Activated CD4-positive, alpha-beta memory T cell treated with anti-CD3 and anti-CD28 coated beads for 36 hours (primary cell): Measurements from ENCODE around the gene PNCK. TPM values are rescaled to one million over a fixed set of nuclear protein-coding genes. Genes with fewer than 3 reads are reported as not detected.

Experiments
- CTCF ChIA-PET: fragments of 350-600 bp; sonication (Branson Sonifier 250); formaldehyde crosslinking; loops from one replicate; lab custom pipeline; 2021; ENCODE audit warnings: antibody characterized with exemption, inconsistent platforms; lab: Charles Lee
- POLR2A ChIA-PET: fragments of 350-600 bp; sonication (Branson Sonifier 250); formaldehyde crosslinking; loops from one replicate; lab custom pipeline; 2021; ENCODE audit warnings: antibody characterized with exemption; lab: Charles Lee
- DNase-seq: peaks from one replicate; pipeline ENCODE4 v3.0.0-alpha.2; 2020
- H3K27ac Mint-ChIP-seq: one replicate; pipeline ENCODE4 v1.8.0; 2021; ENCODE audit warnings: mixed read lengths
- H3K27me3 Mint-ChIP-seq: one replicate; pipeline ENCODE4 v1.8.0; 2021; ENCODE audit warnings: mixed read lengths
- H3K36me3 Mint-ChIP-seq: one replicate; pipeline ENCODE4 v1.8.0; 2021; ENCODE audit warnings: mixed read lengths
- H3K4me1 Mint-ChIP-seq: one replicate; pipeline ENCODE4 v1.8.0; 2021; ENCODE audit warnings: low read depth, mixed read lengths
- H3K4me3 Mint-ChIP-seq: one replicate; pipeline ENCODE4 v1.8.0; 2021; ENCODE audit warnings: mild to moderate bottlenecking, mixed read lengths
- H3K9me3 Mint-ChIP-seq: one replicate; pipeline ENCODE4 v1.8.0; 2021; ENCODE audit warnings: mixed read lengths
- intact Hi-C: fragments of 100-400 bp; cut with micrococcal nuclease; formaldehyde crosslinking; loops from one replicate; pipeline ENCODE4 v1.15.1; 2023
- total RNA-seq, 2 experiments: library from RNA; stranded (reverse); gene quantifications; one replicate each; pipeline ENCODE4 v1.2.3, GENCODE V29; 2021

The PNCK gene
- total RNA-seq, 2 experiments from 2014 or later, result 0.36 TPM; not detected in 1

DNA sequence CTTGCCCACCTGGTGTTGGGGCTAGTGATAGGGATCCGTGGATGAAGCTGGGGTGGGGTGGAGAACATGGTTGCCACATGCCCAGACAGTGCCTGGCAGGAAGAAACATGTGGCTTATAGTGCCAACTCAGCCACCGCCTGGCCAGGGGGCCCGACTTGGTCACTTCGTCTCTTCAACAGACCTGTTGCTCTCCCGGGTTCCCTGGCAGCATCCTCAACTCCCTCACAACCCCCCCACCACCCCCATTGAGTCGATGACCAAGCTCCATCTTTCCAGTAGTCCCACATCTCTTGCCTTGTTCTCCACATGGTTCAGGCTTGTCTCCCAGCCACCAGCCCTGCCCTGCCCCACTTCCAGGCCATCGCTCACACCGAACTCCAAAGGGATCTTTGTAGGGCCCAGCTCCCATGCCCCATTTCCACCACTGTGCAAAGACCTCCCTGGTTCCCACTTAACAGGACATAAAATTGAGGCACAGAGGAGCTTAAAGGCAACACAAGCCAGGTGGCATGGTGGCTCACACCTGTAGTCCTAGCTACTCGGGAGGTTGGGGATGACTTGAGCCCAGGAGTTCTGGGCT lies 7.8 kb downstream of the PNCK start:
- no peaks in the 10 kb centered on the region for H3K9me3 Mint-ChIP-seq
- peaks cover 5% of the 10 kb centered on the region for H3K4me1 Mint-ChIP-seq
- DNase-seq, result no peak
- no peaks in the 10 kb centered on the region for H3K36me3 Mint-ChIP-seq
- POLR2A ChIA-PET, result no interaction called here
- CTCF ChIA-PET, result interaction anchor here (0.9 to 6.3 kb wide), 4 partner anchors 16 to 724 kb away, joined by 3 to 50 read pairs (median 27); no protein-coding TSS in a partner anchor
- intact Hi-C loops, result loop anchor here (5.0 to 10.0 kb wide), 3 partner anchors 129 to 724 kb away; no protein-coding TSS in a partner anchor
- H3K27ac Mint-ChIP-seq, result no peak overlapping the region
- peaks cover 5% of the 10 kb centered on the region for H3K27me3 Mint-ChIP-seq
- no peak overlapping the region for H3K4me3 Mint-ChIP-seq

DNA sequence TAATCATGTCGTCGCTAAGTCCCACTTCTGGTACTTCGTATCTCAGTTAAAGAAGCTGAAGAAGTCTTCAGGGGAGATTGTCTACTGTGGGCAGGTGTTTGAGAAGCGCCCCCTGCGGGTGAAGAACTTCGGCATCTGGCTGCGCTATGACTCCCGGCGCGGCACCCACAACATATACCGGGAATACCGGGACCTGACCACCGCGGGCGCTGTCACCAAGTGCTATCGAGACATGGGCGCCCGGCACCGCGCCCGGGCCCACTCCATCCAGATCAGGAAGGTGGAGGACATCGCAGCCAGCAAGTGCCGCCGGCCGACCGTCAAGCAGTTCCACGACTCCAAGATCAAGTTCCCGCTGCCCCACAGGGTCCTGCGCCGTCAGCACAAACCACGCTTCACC lies 11.3 kb downstream of the PNCK start:
- peak; percentile 66 for DNase-seq
- ChIA-PET POLR2A (no interaction called here), CTCF (interaction anchor here (0.6 to 4.4 kb wide), 8 partner anchors 14 to 720 kb away, joined by 3 to 24 read pairs (median 9); partner anchors contain the start of genes CCNQ and DUSP9)
- Mint-ChIP-seq H3K27me3 (peaks cover 5% of the 10 kb centered on the region), H3K9me3 (no peaks in the 10 kb centered on the region), H3K4me3 (peak overlapping the region; percentile 59), H3K36me3 (no peaks in the 10 kb centered on the region), H3K4me1 (no peaks in the 10 kb centered on the region), H3K27ac (no peak overlapping the region)
- intact Hi-C loops, result loop anchor here (2.0 to 10.0 kb wide), 2 partner anchors 55 to 627 kb away; no protein-coding TSS in a partner anchor

DNA sequence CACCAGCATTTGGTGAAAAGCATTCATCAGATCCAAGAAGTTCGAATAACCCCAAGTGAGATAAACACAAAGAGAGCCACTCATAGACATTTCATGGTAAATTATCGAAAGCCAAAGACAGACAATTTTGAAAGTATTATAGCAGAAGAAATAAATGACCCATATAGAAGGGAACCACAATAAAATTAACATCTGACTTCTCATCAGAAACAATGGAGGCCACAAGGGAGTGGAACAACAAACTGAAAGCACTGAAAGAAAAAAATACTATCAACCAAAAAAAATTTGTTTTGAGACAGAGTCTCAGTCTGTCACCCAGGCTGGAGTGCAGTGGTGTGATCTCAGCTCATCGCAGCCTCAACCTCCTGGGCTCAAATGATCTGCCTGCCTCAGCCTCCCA lies 14.3 kb downstream of the PNCK start:
- Mint-ChIP-seq H3K27me3 (peaks cover 5% of the 10 kb centered on the region), H3K4me1 (no peaks in the 10 kb centered on the region), H3K36me3 (no peaks in the 10 kb centered on the region), H3K4me3 (no peak overlapping the region), H3K27ac (no peak overlapping the region), H3K9me3 (no peaks in the 10 kb centered on the region)
- DNase-seq, result no peak
- ChIA-PET CTCF (interaction anchor here (2.2 to 6.4 kb wide), 3 partner anchors 9 to 49 kb away, joined by 5 to 31 read pairs (median 24); no protein-coding TSS in a partner anchor), POLR2A (no interaction called here)
- intact Hi-C loops, result no loop called here

DNA sequence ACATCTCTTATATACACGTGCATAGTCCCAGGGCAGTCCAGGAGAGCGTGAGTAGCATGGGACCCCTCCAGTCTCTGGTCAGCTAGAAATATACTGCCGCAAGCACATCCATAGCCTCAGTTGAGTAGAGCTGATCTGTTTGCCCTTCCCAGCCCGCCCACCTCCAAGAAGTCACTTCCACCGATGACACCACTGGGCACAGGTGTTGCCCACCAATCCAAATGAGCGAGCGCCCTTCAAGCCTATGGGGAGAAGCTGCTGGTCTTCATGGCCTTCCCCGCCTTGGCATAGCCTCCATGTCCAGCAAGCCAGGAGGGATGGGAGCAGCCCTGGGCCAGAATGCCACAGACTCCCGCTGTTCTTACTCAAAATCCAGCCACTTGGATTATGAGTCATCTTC lies 16.5 kb downstream of the PNCK start:
- intact Hi-C loops, result no loop called here
- H3K4me3 Mint-ChIP-seq, result no peak overlapping the region
- peaks cover 5% of the 10 kb centered on the region for H3K27me3 Mint-ChIP-seq
- H3K9me3 Mint-ChIP-seq, result no peaks in the 10 kb centered on the region
- no peak overlapping the region for H3K27ac Mint-ChIP-seq
- POLR2A ChIA-PET, result no interaction called here
- CTCF ChIA-PET, result interaction anchor here (1.4 to 6.4 kb wide), 2 partner anchors 11 to 14 kb away, joined by 5 to 31 read pairs; no protein-coding TSS in a partner anchor
- H3K4me1 Mint-ChIP-seq, result no peaks in the 10 kb centered on the region
- no peak for DNase-seq
- H3K36me3 Mint-ChIP-seq, result no peaks in the 10 kb centered on the region

DNA sequence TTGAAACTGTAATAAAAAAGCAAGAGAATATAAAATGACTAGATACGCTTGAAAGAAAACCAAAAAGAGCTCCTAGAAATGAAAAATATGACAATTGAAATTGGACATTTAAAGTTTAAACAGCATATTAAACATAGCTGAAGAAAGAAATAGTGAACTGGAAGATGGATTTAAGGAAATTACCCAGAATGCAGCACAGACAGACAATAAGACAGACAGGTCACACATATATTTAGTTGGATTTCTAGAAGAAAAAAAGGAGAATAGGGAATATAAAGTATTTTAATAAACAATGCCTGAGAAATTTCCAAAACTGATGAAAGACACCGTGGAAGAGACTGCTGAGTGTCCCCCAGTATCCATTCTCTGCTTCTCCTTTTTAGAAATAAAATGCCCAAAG lies 20.1 kb downstream of the PNCK start:
- H3K27me3 Mint-ChIP-seq, result no peaks in the 10 kb centered on the region
- no peak for DNase-seq
- CTCF ChIA-PET, result interaction anchor here (1.2 to 6.4 kb wide), 3 partner anchors 15 to 114 kb away, joined by 3 to 31 read pairs (median 4); no protein-coding TSS in a partner anchor
- no peak overlapping the region for H3K27ac Mint-ChIP-seq
- POLR2A ChIA-PET, result interaction anchor here (0.6 kb wide), 1 partner anchor 116 kb away, joined by 3 read pairs; no protein-coding TSS in a partner anchor
- H3K36me3 Mint-ChIP-seq, result no peaks in the 10 kb centered on the region
- H3K9me3 Mint-ChIP-seq, result no peaks in the 10 kb centered on the region
- H3K4me1 Mint-ChIP-seq, result no peaks in the 10 kb centered on the region
- intact Hi-C loops, result no loop called here
- no peak overlapping the region for H3K4me3 Mint-ChIP-seq

DNA sequence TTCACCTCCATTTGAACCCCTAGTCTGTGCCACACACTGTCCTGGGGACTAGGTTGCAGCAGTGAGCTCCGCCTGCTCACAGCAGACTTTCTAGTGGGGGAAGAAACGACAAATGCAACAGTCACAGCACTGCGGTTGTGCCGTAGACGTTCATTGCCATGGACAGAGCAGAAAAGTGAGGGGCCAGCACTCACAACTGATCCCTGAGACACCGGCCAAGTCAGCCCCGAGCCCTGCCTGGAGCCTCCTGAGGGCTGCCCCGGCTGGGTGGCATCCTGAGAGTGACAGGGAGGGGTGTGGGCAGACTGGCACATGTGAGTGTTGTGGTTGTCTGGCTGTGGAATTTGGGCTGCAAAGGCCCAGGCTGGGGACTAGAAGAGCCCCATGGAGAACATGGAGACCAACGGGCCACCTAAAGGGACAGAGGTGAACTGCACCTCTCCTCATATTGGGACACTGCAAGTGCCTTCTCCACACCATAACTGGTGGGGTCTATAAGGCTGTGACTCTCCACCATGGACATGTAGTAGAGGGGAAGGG lies 22.0 kb downstream of the PNCK start:
- no peak for DNase-seq
- H3K27me3 Mint-ChIP-seq, result peaks cover 3% of the 10 kb centered on the region
- no peaks in the 10 kb centered on the region for H3K9me3 Mint-ChIP-seq
- no peaks in the 10 kb centered on the region for H3K36me3 Mint-ChIP-seq
- no peak overlapping the region for H3K4me3 Mint-ChIP-seq
- H3K27ac Mint-ChIP-seq, result no peak overlapping the region
- intact Hi-C loops, result no loop called here
- no peaks in the 10 kb centered on the region for H3K4me1 Mint-ChIP-seq
- ChIA-PET CTCF (interaction anchor here (0.8 to 4.1 kb wide), 4 partner anchors 15 to 112 kb away, joined by 3 to 28 read pairs (median 5); no protein-coding TSS in a partner anchor), POLR2A (no interaction called here)

DNA sequence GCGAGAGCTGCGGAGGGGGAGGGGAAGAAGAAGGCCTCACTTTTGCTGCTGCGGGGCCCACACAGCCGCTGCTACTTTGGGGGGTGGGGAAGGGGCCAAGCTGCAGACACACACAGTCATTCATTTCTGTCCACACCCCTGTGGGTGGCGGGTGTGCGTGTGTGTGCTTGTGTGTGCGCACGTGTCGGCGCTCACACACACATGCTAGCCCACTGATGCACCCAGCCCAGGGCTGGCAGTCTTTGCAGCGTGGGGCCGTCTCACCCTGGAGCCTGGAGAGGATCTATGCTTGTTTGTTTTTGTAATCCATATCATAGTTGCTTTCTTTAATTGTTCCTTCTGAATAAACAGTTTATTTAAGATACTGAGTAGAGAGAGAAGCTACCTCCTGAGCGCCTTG lies 22.7 kb downstream of the PNCK start:
- intact Hi-C loops, result no loop called here
- Mint-ChIP-seq H3K27me3 (peaks cover 7% of the 10 kb centered on the region), H3K4me3 (no peak overlapping the region), H3K4me1 (no peaks in the 10 kb centered on the region), H3K36me3 (no peaks in the 10 kb centered on the region), H3K9me3 (no peaks in the 10 kb centered on the region), H3K27ac (no peak overlapping the region)
- ChIA-PET CTCF (interaction anchor here (0.8 to 4.1 kb wide), 4 partner anchors 16 to 111 kb away, joined by 3 to 28 read pairs (median 3); no protein-coding TSS in a partner anchor), POLR2A (no interaction called here)
- no peak for DNase-seq

DNA sequence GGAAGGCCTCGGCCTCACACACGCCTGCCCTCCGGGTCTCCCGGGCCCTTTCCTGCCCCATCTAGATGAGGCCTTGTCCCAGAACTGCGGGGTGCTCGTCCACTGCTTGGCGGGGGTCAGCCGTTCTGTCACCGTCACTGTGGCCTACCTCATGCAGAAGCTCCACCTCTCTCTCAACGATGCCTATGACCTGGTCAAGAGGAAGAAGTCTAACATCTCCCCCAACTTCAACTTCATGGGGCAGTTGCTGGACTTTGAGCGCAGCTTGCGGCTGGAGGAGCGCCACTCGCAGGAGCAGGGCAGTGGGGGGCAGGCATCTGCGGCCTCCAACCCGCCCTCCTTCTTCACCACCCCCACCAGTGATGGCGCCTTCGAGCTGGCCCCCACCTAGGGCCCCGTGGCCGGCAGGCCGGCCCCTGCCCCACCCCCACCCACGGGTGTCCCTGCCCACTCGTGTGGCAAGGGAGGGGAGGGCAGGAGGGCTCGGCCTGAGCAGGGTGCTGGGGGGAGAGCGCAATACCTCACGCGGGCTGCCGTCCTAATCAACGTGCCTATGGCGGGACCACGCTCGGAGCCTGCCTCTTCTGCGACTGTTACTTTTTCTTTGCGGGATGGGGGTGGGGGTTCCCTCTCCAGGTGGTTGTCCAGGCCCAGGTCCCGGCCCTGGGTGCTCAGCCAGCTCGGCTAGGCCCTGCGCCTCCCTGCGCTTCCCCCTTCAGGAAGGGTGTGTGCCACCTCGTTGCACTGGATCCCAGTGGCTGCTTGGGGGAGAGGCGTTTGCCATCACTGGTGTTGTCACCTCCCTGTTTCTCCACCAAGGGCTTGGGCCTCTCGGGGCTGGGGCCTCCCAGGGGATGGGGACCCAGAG lies 23.5 kb downstream of the PNCK start:
- no peaks in the 10 kb centered on the region for H3K4me1 Mint-ChIP-seq
- H3K27ac Mint-ChIP-seq, result no peak overlapping the region
- CTCF ChIA-PET, result interaction anchor here (0.6 to 4.4 kb wide), 8 partner anchors 8 to 110 kb away, joined by 3 to 28 read pairs (median 10); no protein-coding TSS in a partner anchor
- H3K9me3 Mint-ChIP-seq, result no peaks in the 10 kb centered on the region
- intact Hi-C loops, result loop anchor here (5.0 kb wide), 2 partner anchors 43 to 93 kb away; no protein-coding TSS in a partner anchor
- POLR2A ChIA-PET, result no interaction called here
- H3K27me3 Mint-ChIP-seq, result peaks cover 13% of the 10 kb centered on the region
- no peak for DNase-seq
- H3K4me3 Mint-ChIP-seq, result no peak overlapping the region
- no peaks in the 10 kb centered on the region for H3K36me3 Mint-ChIP-seq

DNA sequence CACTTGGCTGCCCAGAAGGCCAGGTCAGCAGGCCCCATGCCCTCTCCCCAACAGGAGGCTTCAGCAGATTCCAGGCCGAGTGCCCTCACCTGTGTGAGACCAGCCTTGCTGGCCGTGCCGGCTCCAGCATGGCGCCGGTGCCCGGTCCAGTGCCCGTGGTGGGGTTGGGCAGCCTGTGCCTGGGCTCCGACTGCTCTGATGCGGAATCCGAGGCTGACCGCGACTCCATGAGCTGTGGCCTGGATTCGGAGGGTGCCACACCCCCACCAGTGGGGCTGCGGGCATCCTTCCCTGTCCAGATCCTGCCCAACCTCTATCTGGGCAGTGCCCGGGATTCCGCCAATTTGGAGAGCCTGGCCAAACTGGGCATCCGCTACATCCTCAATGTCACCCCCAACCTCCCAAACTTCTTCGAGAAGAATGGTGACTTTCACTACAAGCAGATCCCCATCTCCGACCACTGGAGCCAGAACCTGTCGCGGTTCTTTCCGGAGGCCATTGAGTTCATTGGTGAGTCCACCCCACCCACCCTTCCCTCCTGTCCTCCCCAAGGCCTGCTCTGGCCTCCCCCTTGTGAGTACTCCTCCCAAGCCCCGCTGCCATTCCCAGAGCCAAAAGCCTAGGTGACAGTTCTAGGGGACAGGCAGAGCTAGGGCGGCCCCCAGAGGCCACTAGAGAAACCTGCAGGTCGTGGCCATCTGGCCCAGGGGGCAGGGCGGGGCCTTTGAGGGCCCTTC lies 24.3 kb downstream of the PNCK start:
- peaks cover 18% of the 10 kb centered on the region for H3K27me3 Mint-ChIP-seq
- H3K4me1 Mint-ChIP-seq, result no peaks in the 10 kb centered on the region
- H3K36me3 Mint-ChIP-seq, result no peaks in the 10 kb centered on the region
- peak; percentile 49 for DNase-seq
- no peaks in the 10 kb centered on the region for H3K9me3 Mint-ChIP-seq
- no peak overlapping the region for H3K4me3 Mint-ChIP-seq
- no peak overlapping the region for H3K27ac Mint-ChIP-seq
- CTCF ChIA-PET, result interaction anchor here (0.6 to 4.4 kb wide), 11 partner anchors 9 to 109 kb away, joined by 3 to 28 read pairs (median 5); partner anchors contain the start of gene CCNQ
- POLR2A ChIA-PET, result no interaction called here
- intact Hi-C loops, result loop anchor here (5.0 kb wide), 2 partner anchors 42 to 92 kb away; no protein-coding TSS in a partner anchor

DNA sequence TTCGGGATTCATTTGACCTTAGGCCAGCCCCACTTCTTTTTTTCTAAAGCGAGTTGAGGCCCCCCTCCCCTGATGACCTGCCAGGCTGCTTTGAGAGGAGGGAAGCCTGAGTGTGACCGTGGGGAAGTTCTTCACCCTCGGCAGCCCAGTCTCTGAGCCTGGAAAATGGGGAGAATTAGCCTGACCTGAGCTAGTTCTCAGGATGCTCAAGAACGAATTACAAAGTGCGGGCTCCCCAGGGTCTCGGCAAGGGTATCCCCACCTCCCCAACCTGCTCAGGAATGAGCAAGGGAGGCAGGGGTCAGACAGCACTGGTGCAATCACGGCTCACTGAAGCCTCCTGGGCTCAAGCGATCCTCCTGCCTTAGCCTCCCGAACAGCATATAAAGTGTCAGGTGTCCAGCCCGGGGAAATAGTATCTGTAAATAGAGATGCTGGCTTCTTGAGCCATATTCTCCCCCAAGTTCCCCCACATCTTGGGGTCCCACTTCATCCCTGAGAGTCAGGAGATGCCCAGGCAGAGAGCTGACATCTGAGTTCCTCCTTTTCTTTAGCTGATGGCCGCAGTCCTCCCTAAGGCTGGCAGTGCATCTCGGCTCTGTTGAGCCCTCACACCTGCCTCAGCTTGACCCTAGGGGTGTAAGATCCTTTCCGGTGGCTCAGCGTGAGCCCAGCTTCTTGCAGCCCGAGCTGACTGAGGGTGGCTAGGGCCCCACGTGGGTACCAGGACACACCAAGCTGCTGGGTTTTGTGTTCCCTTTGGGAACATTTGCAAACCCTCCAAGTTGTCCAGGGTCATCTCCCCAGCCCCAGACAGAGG lies 25.0 kb downstream of the PNCK start:
- no peak overlapping the region for H3K27ac Mint-ChIP-seq
- intact Hi-C loops, result loop anchor here (5.0 kb wide), 2 partner anchors 41 to 91 kb away; no protein-coding TSS in a partner anchor
- ChIA-PET CTCF (interaction anchor here (0.6 to 4.4 kb wide), 11 partner anchors 8 to 109 kb away, joined by 3 to 28 read pairs (median 6); partner anchors contain the start of gene CCNQ), POLR2A (no interaction called here)
- H3K4me1 Mint-ChIP-seq, result no peaks in the 10 kb centered on the region
- no peak overlapping the region for H3K4me3 Mint-ChIP-seq
- DNase-seq, result no peak
- H3K9me3 Mint-ChIP-seq, result no peaks in the 10 kb centered on the region
- H3K27me3 Mint-ChIP-seq, result peaks cover 20% of the 10 kb centered on the region
- H3K36me3 Mint-ChIP-seq, result no peaks in the 10 kb centered on the region
